Esophagus squamous epithelium (tissue), 4 donors: ENCODE results near the gene SMYD1.

Source experiments
- POLR2A ChIP-seq, 4 donors: fragments of 450-650 bp; IDR thresholded peaks; one replicate each; pipeline ENCODE4 v1.6.1; 2017; ENCODE audit warnings: antibody characterized with exemption in 4 of 4, mild to moderate bottlenecking in 4 of 4, moderate library complexity in 3 of 4
- TF ChIP-seq, protein P1 (sequence below), 6 experiments: fragments of 450-650 bp in 4 of 6; fragments of 200-600 bp in 2 of 6; sonication (generic) in 2 of 6; IDR thresholded peaks; one replicate each; pipeline ENCODE4 v1.5.1; 2016 to 2019; ENCODE audit warnings: antibody characterized with exemption in 6 of 6, mild to moderate bottlenecking in 4 of 6, moderate library complexity in 4 of 6

- no peak for TF ChIP-seq POLR2A (IDR thresholded peaks at IDR 0.05)
- TF ChIP-seq, protein P1, sequence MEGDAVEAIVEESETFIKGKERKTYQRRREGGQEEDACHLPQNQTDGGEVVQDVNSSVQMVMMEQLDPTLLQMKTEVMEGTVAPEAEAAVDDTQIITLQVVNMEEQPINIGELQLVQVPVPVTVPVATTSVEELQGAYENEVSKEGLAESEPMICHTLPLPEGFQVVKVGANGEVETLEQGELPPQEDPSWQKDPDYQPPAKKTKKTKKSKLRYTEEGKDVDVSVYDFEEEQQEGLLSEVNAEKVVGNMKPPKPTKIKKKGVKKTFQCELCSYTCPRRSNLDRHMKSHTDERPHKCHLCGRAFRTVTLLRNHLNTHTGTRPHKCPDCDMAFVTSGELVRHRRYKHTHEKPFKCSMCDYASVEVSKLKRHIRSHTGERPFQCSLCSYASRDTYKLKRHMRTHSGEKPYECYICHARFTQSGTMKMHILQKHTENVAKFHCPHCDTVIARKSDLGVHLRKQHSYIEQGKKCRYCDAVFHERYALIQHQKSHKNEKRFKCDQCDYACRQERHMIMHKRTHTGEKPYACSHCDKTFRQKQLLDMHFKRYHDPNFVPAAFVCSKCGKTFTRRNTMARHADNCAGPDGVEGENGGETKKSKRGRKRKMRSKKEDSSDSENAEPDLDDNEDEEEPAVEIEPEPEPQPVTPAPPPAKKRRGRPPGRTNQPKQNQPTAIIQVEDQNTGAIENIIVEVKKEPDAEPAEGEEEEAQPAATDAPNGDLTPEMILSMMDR (IDR thresholded peaks at IDR 0.05): no peak
Observed at GRCh38 chr2:88042476-88042875, 25.1 kb upstream of the SMYD1 start.
